Omental fat pad (tissue), 4 donors: ENCODE results near the gene REM2. TPM values are rescaled to one million over a fixed set of nuclear protein-coding genes. Genes with fewer than 3 reads are reported as not detected.

Experiments
- ATAC-seq: fragments of 150-250 bp; one replicate; pipeline ENCODE4 v1.9.1; 2016; ENCODE audit warnings: mild to moderate bottlenecking, moderate library complexity; ENCODE audit not compliant: low FRiP score
- DNase-seq: peaks from one replicate; pipeline ENCODE4 v3.0.0-alpha.2; 2019; ENCODE audit warnings: low spot score
- CTCF ChIP-seq, 3 donors: fragments of 450-650 bp; IDR thresholded peaks; one replicate each; pipeline ENCODE4 v1.5.1; 2016 to 2017; ENCODE audit warnings: antibody characterized with exemption in 3 of 3, mild to moderate bottlenecking in 3 of 3, moderate library complexity in 2 of 3
- total RNA-seq, 4 donors: library from RNA; depleted of rRNA; stranded (reverse); fragments of >200 nt; gene quantifications; one replicate each; pipeline ENCODE4 v1.1.0, GENCODE V29; 2016

REM2 gene
- total RNA-seq = 1 to 10 TPM in 2 of 4 donors, under 1 TPM in 2; 0.24 to 3.3 (median 1.0) TPM

GRCh38 chr14:22883173-22883976 lies at the start of gene REM2:
REM2 (plus strand) TSS chr14:22883222; CDS start chr14:22883288, 66 bp downstream.
- ATAC-seq = no peak
- DNase-seq = no peak
- TF ChIP-seq CTCF (IDR thresholded peaks at IDR 0.05) = no peak

GRCh38 chr14:22835505-22835904 lies 47.5 kb upstream of the REM2 start:
- TF ChIP-seq CTCF (IDR thresholded peaks at IDR 0.05) = no peak
- ATAC-seq (no peak), DNase-seq (no peak)

- DNase-seq (no peak), ATAC-seq (peak; percentile 62)
- TF ChIP-seq CTCF (IDR thresholded peaks at IDR 0.05) = no peak
These were observed 46.5 kb upstream of the REM2 start, which contains the start of gene MMP14 for GRCh38 chr14:22836301-22837113. MMP14 (plus strand) TSS chr14:22836585; CDS start chr14:22836818, 233 bp downstream.

GRCh38 chr14:22837114-22837749 lies 45.8 kb upstream of the REM2 start:
- ATAC-seq (peak; percentile 13), DNase-seq (no peak)
- no peak for TF ChIP-seq CTCF (IDR thresholded peaks at IDR 0.05)

GRCh38 chr14:22837750-22838538 lies 45.1 kb upstream of the REM2 start:
- no peak for TF ChIP-seq CTCF (IDR thresholded peaks at IDR 0.05)
- DNase-seq = no peak
- ATAC-seq = peak; percentile 69

- no peak for DNase-seq
- no peak for TF ChIP-seq CTCF (IDR thresholded peaks at IDR 0.05)
- peak; percentile 3 for ATAC-seq
These were observed 44.4 kb upstream of the REM2 start for GRCh38 chr14:22838631-22839041.
